ENCODE measurements around the gene AMBRA1.
A peak's percentile ranks its signal among the peaks of the same experiment; 100 is the strongest.

Gene AMBRA1

GRCh38 chr11:46390331-46391171 is 203.3 kb downstream of the AMBRA1 start:
- Histone ChIP-seq H3K4me1 (peaks cover 14% of the 10 kb centered on the region), H3K4me3 (ENCODE audit: low read depth, low read length) (no peak overlapping the region), H3K9me3 (ENCODE audit: control insufficient read depth, low read length) (no peaks in the 10 kb centered on the region), H3K27ac (peak overlapping the region; percentile 68), H3K9ac (no peak overlapping the region), H3K27me3 (ENCODE audit: control insufficient read depth, insufficient read depth, low read length) (no peaks in the 10 kb centered on the region), H3K79me2 (no peaks in the 10 kb centered on the region), H3K36me3 (ENCODE audit: control insufficient read depth, insufficient read depth, low read length) (no peaks in the 10 kb centered on the region), H2AFZ (peak overlapping the region; percentile 17), H3K4me2 (ENCODE audit: low read length) (no peak overlapping the region)
- no peak for TF ChIP-seq CTCF (IDR thresholded peaks at IDR 0.05)

- H2AFZ ChIP-seq: peak overlapping the region; percentile 17
- no peaks in the 10 kb centered on the region for H3K79me2 ChIP-seq
- H3K9ac ChIP-seq: no peak overlapping the region
- no peaks in the 10 kb centered on the region for H3K36me3 ChIP-seq (ENCODE audit: control insufficient read depth, insufficient read depth, low read length)
- H3K4me2 ChIP-seq (ENCODE audit: low read length): peak overlapping the region; percentile 67
- peak overlapping the region; percentile 68 for H3K27ac ChIP-seq
- peak overlapping the region; percentile 22 for H3K4me3 ChIP-seq (ENCODE audit: low read depth, low read length)
- H3K4me1 ChIP-seq: peaks cover 11% of the 10 kb centered on the region
- TF ChIP-seq CTCF (IDR thresholded peaks at IDR 0.05): peak; percentile 79
- no peaks in the 10 kb centered on the region for H3K27me3 ChIP-seq (ENCODE audit: control insufficient read depth, insufficient read depth, low read length)
- no peaks in the 10 kb centered on the region for H3K9me3 ChIP-seq (ENCODE audit: control insufficient read depth, low read length)
Observed at GRCh38 chr11:46389450-46390330, 204.1 kb downstream of the AMBRA1 start.

DNA sequence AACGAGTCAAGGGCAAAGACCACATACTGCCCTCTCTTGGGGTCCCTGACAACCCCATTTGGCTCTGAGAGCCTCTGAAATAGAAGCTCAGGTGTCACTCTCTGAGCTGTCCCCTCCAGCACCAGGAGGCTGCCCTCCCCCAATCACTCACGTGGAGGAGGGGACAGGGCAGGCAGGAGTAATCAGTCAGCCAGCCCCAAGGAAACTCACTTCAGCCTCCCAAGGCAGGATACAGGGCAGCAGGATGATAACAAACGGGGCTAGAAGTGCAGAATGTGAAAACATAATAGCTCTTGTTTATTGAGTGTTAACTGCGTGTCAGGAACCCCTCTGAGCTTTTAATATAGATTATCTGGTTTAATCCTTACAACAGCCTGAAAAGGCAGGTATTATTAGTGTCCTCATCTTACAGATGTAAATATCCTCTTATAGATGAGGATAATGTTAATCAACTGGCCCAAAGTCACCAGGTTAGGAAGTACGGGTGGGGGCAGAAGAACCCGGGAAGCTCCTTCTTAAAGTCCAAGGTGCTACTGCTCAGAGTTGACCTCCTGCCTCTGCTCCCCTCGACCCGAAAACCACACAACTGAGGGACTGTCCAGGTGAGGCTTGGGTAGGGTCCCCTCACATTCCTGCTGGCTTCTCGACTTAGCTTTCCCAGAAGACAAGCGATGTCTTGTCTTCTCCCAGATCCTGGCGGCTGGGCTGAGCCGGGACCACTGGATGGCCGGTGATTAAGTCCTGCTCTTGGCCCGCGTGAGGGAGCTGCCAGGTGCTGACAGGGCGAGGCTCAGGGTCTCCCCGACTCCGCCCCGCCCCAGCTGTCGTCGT is 205.0 kb downstream of the AMBRA1 start:
- Histone ChIP-seq H3K36me3 (ENCODE audit: control insufficient read depth, insufficient read depth, low read length) (no peaks in the 10 kb centered on the region), H3K4me2 (ENCODE audit: low read length) (no peak overlapping the region), H3K4me1 (peaks cover 11% of the 10 kb centered on the region), H3K9ac (no peak overlapping the region), H3K27ac (no peak overlapping the region), H3K27me3 (ENCODE audit: control insufficient read depth, insufficient read depth, low read length) (no peaks in the 10 kb centered on the region), H2AFZ (peak overlapping the region; percentile 2), H3K9me3 (ENCODE audit: control insufficient read depth, low read length) (no peaks in the 10 kb centered on the region), H3K79me2 (no peaks in the 10 kb centered on the region), H3K4me3 (ENCODE audit: low read depth, low read length) (no peak overlapping the region)
- no peak for TF ChIP-seq CTCF (IDR thresholded peaks at IDR 0.05)

DNA sequence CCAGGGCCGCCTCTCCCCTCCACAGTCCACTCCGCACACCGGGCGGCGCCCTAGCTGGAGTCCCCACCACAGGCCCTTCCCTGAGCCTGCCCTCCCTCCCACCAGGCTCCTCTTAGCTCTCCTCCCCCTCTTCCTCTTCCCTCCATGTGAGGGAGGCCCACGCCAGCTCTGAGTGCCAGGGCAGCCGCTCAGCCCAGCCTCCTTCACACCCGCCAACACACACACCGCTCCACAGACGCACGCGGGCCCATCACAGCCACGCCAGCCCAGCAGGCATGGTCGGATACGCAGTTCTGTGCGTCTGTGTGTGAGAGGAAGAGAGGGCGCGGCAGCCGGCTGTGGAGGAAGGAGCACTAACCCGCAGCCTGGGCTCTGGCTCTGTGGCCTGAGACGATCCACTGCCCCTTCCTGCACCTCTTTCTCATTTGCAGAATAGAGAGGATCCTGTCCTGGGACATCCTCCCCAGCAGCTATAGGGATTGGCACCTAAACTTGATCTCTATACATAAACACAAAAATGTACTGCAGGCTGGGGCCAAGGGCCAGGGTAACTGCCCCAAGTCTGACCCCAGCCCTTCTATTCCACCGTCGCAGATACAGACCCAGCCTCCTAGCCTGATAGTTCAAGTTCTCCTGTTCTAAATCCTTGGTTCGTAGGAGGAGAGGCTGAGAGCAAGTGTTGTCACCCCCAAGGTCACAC is 205.8 kb downstream of the AMBRA1 start:
- H3K9me3 ChIP-seq (ENCODE audit: control insufficient read depth, low read length): no peaks in the 10 kb centered on the region
- H3K79me2 ChIP-seq: no peaks in the 10 kb centered on the region
- H3K4me3 ChIP-seq (ENCODE audit: low read depth, low read length): no peak overlapping the region
- peaks cover 7% of the 10 kb centered on the region for H3K4me1 ChIP-seq
- H3K27ac ChIP-seq: no peak overlapping the region
- no peaks in the 10 kb centered on the region for H3K27me3 ChIP-seq (ENCODE audit: control insufficient read depth, insufficient read depth, low read length)
- H3K4me2 ChIP-seq (ENCODE audit: low read length): no peak overlapping the region
- peak overlapping the region; percentile 17 for H2AFZ ChIP-seq
- no peaks in the 10 kb centered on the region for H3K36me3 ChIP-seq (ENCODE audit: control insufficient read depth, insufficient read depth, low read length)
- no peak for TF ChIP-seq CTCF (IDR thresholded peaks at IDR 0.05)
- H3K9ac ChIP-seq: no peak overlapping the region
